Suppressor macrophage treated with lipopolysaccharide for 1 hour (primary cell): ENCODE measurements around the gene INSL3.

Experiments
- DNase-seq, 3 donors: peaks; one replicate each; pipeline ENCODE4 v3.0.0-alpha.2; 2020 to 2022

Gene INSL3

GRCh38 chr19:17821190-17821589 lies at the start of gene INSL3:
Gene INSL3, minus strand, starts transcription at chr19:17821519. Its CDS starts 13 bp downstream, at chr19:17821506.
- no peak for DNase-seq

DNA sequence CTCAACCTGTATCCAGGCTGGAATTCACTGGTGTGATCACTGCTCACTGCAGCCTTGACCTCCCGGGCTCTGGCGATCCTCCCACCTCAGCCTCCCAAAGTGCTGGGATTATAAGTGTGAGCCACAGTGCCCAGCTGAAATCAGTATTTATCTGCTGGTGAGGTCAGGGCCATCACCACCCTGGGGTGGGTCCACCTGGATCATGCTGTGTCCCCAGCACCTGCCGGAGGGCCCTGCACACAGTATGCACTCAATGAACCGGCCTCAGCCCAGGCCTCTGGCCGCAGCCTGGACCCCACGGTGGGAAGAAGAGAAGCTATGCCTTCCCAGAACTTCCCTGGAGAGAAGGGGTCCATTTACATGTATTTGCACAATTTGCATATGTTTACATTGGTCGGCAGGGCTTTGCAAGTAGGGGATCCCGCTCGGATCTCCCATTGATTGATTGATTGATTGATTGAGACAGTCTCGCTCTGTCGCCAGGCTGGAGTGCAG lies 47.8 kb upstream of the INSL3 start:
- DNase-seq = no peak

DNA sequence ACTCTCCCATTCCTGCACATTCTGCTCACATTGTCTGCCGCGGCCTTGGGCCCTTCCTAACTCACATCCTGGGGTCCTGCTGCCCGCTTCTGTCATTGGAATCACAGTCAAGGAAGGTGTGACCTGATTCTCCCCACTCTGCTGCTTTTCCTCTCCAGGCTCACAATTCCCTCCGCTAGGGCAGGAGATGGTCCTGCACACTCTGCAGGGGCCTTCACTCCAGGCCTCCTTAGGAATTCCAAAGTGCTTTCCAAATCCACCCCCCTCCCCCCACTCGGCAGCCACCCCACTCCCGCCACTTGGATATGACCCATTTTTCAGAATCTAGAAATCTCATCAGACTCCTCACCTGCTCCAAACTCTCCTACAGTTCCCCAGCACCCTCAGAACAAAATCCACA lies 47.4 kb upstream of the INSL3 start:
- DNase-seq = no peak

- no peak for DNase-seq
Measured at GRCh38 chr19:17866964-17867486, 45.7 kb upstream of the INSL3 start.

DNA sequence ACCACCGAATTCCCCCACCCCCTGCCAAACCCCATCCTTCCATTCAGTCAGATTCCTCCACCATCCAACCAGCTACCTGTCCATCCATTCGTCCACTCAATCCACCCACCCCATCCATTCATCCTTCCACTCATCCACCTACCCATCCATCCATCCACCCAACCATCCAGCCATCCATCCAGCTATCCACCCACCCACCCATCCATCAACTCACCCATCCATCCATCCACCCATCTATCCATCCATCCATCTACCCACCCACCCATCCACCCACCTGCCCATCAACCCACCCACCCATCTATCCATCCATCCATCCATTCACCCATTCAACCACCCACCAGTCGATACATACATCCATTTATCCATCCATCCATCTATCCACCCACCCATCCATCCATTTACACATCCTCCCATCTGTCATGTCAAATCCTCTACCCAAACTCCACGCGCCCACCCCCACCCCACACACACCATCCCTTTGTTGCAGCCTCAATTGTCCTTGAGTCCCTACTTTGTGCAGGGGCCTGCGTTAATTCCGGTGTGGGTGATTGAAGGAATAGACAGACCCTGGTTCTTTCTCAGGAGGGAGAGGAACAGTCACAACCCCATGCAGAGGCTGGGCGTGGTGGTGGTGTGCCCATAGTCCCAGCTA lies 45.1 kb upstream of the INSL3 start:
- no peak for DNase-seq

DNA sequence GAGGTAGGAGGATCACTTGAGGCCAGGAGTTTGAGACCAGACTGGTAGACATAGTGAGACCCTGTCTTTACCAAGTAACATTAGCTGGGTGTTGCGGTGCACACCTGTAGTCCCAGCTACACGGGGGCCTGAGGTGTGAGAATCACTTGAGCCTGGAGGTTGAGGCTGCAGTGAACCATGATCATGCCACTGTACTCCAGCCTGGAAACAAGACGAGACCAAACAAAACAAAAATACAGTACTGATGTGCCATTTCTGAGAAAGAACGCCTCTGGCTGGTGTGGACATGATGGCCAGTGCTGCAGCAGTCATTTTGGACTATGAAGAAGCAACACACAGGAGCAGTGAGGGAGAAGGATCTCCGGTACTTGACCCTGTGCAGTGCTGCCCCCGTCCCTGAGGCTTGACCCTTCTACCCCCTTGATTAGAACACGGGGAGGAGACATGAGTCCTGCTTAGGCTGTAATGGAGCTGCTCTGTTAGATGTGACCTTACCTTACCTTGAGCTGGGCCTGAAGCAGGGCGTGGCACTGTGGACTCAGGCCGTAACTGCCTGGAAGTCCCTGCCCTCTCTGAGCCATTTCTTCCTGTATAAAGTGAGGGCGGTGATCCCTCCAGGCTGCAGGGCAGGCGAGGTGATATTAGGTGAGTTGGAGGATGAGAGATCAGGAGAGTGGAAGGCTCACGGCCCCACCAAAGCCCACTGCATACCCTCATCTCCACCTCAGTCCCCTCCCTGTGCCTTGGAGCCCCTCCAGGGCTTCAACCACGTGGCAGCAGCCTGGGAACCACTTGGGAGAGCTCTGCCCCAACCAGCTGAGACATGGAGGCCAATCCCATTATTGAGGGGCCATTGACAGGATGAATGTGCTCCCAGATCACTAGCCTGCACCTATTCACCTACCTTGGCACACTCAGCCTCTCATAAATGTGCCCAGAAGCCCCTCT lies 44.3 kb upstream of the INSL3 start:
- no peak for DNase-seq

GRCh38 chr19:17863520-17864182 lies 42.3 kb upstream of the INSL3 start:
- DNase-seq = no peak

- DNase-seq = no peak
Measured at GRCh38 chr19:17862711-17863519, 41.6 kb upstream of the INSL3 start.

GRCh38 chr19:17861542-17862402 lies 40.5 kb upstream of the INSL3 start:
- no peak for DNase-seq

DNA sequence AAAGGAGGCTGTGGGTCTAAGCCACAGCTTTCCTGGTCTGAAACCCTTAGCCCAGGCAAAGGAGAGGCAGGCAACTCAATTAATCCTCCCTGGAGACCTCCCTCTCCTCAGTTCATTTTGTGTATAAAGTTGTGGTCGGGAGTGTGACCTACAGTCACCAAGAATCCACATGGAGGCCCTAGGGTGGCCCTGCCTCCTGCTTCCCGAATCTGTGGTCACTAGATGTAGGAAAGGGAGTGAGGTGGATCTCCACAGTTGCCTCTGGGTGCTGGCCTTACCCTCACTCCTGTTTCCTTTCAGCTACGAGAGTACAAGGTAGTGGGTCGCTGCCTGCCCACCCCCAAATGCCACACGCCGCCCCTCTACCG lies 39.7 kb upstream of the INSL3 start:
- no peak for DNase-seq

- peak; percentile 42 to 64 (median 50) for DNase-seq
Measured at GRCh38 chr19:17860331-17860992, 39.1 kb upstream of the INSL3 start.

- DNase-seq = peak; percentile 99 to 100 (median 100)
Measured at GRCh38 chr19:17859533-17860330, 38.4 kb upstream of the INSL3 start, which contains the start of gene RPL18A. Gene RPL18A, plus strand, starts transcription at chr19:17859910. Its CDS starts 47 bp downstream, at chr19:17859957.

GRCh38 chr19:17855280-17856152 lies 34.2 kb upstream of the INSL3 start:
- peak; percentile 84 to 89 (median 88) for DNase-seq

- DNase-seq = no peak
Measured at GRCh38 chr19:17854061-17854460, 32.7 kb upstream of the INSL3 start.

GRCh38 chr19:17848595-17849292 lies 27.4 kb upstream of the INSL3 start:
- no peak for DNase-seq

DNA sequence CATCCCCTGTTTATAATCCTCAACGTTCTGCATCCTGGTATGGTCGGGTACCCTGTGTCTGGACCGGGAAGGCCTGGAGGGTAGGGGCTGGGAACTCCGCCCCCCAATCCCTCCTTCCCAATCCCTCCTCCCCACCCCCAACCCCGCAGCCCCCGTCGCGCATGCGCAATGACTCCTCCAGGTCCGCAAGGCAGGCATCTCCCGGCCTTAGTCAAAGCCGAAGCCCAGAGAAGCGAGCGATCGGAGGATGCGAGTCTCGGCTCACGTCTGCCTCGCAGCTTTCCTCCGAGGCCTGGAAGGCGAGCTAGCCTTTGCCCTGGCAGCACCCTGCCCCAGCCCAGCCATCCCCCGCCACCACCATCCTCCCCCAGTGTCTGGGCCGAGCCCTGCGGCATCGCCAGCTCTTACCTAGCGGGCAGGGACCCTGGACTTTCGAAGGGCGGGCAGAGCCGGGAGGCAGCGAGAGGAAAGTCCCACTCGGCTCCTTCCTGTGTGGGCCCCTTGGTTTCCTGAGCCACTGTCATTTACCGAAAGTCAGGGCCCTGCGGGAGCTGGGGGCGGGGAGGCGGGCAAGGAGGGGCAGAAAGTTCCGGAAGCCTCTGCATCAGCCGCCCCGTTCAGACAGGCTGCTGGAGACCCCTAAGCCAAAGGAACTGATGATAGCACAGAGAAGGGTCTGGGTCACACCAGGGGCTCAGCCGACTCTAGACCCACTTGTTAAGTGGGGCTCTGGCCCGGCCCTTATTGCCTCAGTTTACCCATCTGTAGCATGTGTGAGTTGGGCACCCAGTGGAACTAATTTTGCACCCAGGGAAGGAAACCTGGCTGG lies 26.4 kb upstream of the INSL3 start, which contains the start of gene JAK3:
Gene JAK3 (minus strand): TSS at position 445 of the 829 bp plus-strand sequence. CDS start 3,565 bp downstream, outside the sequence.
- peak; percentile 74 to 87 (median 83) for DNase-seq

- peak in 2 of 3 donors; percentile 27 to 29 for DNase-seq
Measured at GRCh38 chr19:17846146-17846545, 24.8 kb upstream of the INSL3 start.
